Activated T-cell treated with anti-CD3 and anti-CD28 coated beads, Interleukin-2, amount 50 U/mL, for 24 hours (primary cell): ENCODE results near the gene CNGA1.
"Not testable (repeated sequence)": the region's sequence is repeated elsewhere in the genome, so short reads cannot be mapped to it uniquely, and the experiment has no call there.

Source experiments
- DNase-seq: peaks from one replicate; pipeline ENCODE4 v3.0.0-alpha.2; 2020
- H3K27ac Mint-ChIP-seq: 2 replicates; pipeline ENCODE4 v1.8.0; 2020; ENCODE audit warnings: mild to moderate bottlenecking, mixed read lengths
- H3K27me3 Mint-ChIP-seq: 2 replicates; pipeline ENCODE4 v1.8.0; 2020; ENCODE audit warnings: mixed read lengths
- H3K36me3 Mint-ChIP-seq: 2 replicates; pipeline ENCODE4 v1.8.0; 2020; ENCODE audit warnings: low read depth, mixed read lengths
- H3K4me1 Mint-ChIP-seq: 2 replicates; pipeline ENCODE4 v1.8.0; 2020; ENCODE audit warnings: low read depth, mixed read lengths
- H3K4me3 Mint-ChIP-seq: 2 replicates; pipeline ENCODE4 v1.8.0; 2020; ENCODE audit warnings: mild to moderate bottlenecking, moderate library complexity, mixed read lengths
- H3K9me3 Mint-ChIP-seq: 2 replicates; pipeline ENCODE4 v1.8.0; 2020; ENCODE audit warnings: mixed read lengths

Gene CNGA1

DNA sequence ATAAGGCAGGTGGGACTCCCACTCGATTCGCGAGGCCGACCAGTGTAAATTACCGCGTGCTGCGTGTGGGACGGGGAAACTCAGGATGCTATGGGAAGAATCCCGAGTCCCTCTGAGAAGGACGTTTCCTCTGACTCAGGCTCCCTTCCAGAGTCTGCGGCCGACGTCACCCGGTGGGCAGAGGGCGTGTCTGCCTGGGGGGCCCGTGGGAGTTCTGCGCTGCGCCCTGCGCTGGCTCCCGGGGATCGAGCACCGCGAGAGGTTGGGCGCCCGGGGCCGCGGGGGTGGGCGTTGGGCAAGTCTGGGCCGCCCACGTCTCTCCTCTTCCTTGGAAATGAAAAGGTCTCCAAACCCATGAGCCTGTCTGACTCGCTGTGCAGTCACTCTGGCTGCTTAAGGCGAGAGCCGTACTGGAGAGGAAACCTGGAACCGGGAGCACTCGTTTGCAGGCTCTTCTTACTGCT, 659 bp upstream of the CNGA1 start:
- DNase-seq, result peak; percentile 75
- H3K4me3 Mint-ChIP-seq, result peak overlapping the region; percentile 85

DNA sequence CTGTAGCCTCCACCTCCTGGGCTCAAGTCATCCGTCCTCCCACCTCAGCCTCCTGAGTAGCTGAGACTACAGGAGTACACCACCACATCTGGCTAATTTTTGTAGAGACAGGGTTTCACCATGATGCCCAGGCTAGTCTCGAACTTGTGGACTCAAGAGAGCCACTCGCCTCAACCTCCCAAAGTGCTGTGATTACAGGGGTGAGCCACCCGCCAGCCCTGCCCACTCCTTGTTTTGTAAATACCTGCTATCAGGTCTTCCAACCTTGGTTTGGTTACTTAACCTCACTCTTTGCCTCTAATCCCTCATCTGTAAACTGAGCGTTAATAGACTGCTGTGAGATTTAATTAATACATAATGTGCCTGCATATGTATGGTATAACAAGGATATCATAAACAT, 803 bp downstream of the CNGA1 start:
- Mint-ChIP-seq H3K36me3 (no peaks in the 10 kb centered on the region), H3K4me1 (peaks cover 42% of the 10 kb centered on the region), H3K27ac (no peak overlapping the region), H3K27me3 (peaks cover 24% of the 10 kb centered on the region), H3K4me3 (peak overlapping the region; percentile 85), H3K9me3 (no peaks in the 10 kb centered on the region)
- DNase-seq, result no peak

More for the DNA sequence above, 659 bp upstream of the CNGA1 start:
- H3K4me1 Mint-ChIP-seq, result peaks cover 52% of the 10 kb centered on the region
- peak overlapping the region; percentile 84 for H3K27ac Mint-ChIP-seq
- peaks cover 3% of the 10 kb centered on the region for H3K36me3 Mint-ChIP-seq
- H3K9me3 Mint-ChIP-seq, result peaks cover 2% of the 10 kb centered on the region
- peaks cover 16% of the 10 kb centered on the region for H3K27me3 Mint-ChIP-seq

DNA sequence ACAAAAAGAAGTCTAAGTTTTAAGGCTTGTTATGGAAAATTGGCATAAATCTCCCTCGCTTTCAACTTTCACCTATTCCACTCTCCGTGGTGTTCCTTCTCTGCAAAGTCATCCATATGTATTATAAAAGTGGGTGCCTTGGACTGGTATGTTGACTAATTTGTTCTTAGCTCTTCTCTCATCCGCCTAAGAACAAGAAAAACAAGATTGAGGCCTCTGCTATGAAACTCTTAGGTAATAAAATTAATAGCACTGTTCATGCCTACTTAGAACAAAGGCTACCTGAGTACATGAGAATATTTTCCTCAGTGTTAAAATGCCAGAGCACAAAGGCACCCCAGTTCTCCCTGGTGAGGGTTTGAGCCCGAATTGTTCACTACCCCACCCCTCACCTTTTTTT, 1.3 kb downstream of the CNGA1 start:
- H3K36me3 Mint-ChIP-seq, result no peaks in the 10 kb centered on the region
- H3K4me3 Mint-ChIP-seq, result no peak overlapping the region
- no peak for DNase-seq
- peaks cover 37% of the 10 kb centered on the region for H3K4me1 Mint-ChIP-seq
- no peaks in the 10 kb centered on the region for H3K9me3 Mint-ChIP-seq
- no peak overlapping the region for H3K27ac Mint-ChIP-seq
- H3K27me3 Mint-ChIP-seq, result peaks cover 26% of the 10 kb centered on the region

DNA sequence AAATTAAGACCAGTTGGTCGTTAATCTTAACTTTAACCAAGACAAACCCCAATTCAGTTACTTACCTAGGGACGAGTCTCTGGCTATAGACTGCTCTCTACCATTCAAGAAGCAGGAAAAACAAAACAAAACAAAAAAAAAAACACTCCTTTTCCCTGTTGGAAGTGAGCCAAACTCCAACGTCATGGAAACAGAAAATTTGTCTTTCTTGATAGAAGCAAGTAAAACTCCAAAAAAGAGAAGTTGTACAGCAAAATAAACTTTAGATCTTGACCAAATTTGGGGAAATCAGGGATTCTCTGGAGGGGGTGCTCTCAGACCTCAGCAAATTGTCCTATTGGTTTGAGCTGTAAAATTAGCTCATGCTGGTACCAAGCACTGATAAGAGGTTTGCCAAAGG, 3.7 kb downstream of the CNGA1 start:
- Mint-ChIP-seq H3K27ac (no peak overlapping the region), H3K4me1 (peaks cover 21% of the 10 kb centered on the region), H3K9me3 (no peaks in the 10 kb centered on the region), H3K36me3 (no peaks in the 10 kb centered on the region), H3K4me3 (no peak overlapping the region), H3K27me3 (peaks cover 26% of the 10 kb centered on the region)
- no peak for DNase-seq

DNA sequence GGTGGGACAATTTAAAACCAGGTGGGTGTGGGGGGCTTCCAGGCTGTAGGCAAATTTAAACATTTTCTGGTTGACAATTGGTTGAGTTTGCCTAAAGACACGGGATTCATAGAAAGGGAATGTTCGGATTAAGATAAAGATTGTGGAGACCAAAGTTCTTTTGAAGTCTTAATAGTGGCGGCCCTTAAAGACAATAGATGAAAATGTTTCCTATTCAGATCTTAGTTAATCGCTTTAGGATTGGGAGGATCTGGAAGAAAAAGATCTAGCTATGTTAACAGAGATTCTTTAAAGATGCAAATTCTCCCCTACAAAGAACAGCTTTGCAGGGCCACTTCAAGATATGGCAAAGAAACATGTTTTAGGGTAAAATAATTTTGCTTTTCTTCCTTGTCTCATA, 4.8 kb downstream of the CNGA1 start:
- Mint-ChIP-seq H3K9me3 (no peaks in the 10 kb centered on the region), H3K27me3 (peaks cover 23% of the 10 kb centered on the region), H3K27ac (no peak overlapping the region), H3K4me3 (no peak overlapping the region), H3K36me3 (peaks cover 2% of the 10 kb centered on the region), H3K4me1 (peaks cover 14% of the 10 kb centered on the region)
- DNase-seq, result no peak

DNA sequence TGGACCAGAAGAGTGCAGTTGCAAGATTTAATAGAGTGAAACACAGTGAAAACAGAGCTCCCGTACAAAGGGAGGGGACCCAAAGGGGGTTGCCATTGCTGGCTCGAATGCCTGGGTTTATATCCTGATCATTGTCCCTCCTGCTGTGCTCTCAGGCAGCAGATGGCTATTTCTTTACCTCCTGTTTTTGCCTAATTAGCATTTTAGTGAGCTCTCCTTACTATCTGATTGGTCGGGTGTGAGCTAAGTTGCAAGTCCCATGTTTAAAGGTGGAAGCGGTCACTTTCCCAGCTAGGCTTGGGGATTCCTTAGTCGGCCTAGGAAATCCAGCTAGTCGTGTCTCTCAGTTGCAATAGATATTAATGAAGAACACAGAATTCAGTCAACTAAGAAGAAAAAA, 5.6 kb downstream of the CNGA1 start:
- not testable (repeated sequence) for DNase-seq, H3K27ac Mint-ChIP-seq, H3K36me3 Mint-ChIP-seq, H3K9me3 Mint-ChIP-seq, H3K4me1 Mint-ChIP-seq, H3K4me3 Mint-ChIP-seq
- peaks cover 23% of the 10 kb centered on the region for H3K27me3 Mint-ChIP-seq

DNA sequence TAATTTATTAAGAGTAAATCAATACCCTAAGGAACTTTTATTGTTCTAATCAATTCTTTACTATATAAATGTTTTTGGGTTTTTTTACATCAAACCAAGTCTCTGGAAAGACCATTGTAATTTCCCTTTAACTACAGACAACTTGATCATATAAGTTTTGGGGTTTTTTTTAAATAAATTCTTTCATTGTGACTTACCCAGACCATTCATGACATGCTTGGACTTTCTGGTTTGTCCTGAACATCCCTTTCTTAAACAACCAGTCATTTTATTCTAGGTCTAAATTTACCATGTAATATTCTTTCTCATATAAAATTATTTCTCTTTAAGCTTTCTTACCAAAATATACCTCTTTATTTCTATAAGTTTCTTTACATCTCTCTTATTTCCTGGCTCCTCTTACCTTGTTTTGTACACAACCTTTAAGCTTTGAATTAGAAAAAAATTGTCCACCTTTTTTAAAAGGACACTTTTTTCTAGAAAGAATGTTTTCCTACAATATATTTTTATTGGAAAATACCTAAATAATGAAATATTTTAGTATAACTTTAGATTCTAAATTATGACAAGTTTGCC, 8.4 kb downstream of the CNGA1 start:
- Mint-ChIP-seq H3K4me3 (no peak overlapping the region), H3K9me3 (peaks cover 11% of the 10 kb centered on the region), H3K27ac (no peak overlapping the region), H3K27me3 (peaks cover 11% of the 10 kb centered on the region), H3K4me1 (peaks cover 2% of the 10 kb centered on the region), H3K36me3 (peaks cover 9% of the 10 kb centered on the region)
- DNase-seq, result no peak

DNA sequence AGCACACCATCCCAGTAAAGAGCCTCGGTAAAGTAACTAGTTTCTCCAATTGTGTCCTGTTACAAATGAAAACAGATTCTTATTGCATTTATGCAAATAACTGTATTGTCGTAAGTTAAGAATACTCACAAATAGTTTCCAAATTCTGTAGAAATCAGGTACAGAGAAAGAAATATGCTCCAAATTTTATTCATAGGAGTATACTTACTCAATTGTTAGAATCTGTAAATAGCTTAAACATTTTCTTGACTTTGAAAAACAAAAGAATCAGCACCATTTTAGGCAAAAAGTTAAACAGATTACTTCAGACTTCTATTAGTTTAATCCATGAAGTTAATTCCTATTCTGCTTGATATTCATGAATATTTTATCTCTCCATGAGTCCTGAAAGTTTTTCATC, 10.7 kb downstream of the CNGA1 start:
- Mint-ChIP-seq H3K36me3 (peaks cover 9% of the 10 kb centered on the region), H3K9me3 (peaks cover 11% of the 10 kb centered on the region), H3K4me3 (no peak overlapping the region), H3K27ac (no peak overlapping the region), H3K27me3 (peaks cover 3% of the 10 kb centered on the region), H3K4me1 (no peaks in the 10 kb centered on the region)
- DNase-seq, result no peak

DNA sequence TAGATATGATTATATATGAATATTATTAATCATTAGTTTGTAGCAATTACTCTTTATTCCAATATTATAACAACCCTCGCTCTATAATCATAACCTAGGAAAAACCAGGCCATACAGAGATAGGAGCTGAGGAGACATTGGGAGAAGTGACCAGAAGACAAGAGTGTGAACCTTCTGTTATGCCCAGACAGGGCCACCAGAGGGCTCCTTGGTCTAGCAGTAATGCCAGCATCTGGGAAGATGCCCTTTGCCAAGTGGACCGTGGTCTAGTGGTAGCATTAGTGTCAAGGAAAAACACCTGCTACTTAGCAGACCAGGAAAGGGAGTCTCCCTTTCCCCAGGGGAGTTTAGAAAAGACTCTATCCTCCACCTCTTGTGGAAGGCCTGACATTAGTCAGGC, 12.9 kb downstream of the CNGA1 start:
- peak; percentile 60 for DNase-seq
- H3K27me3 Mint-ChIP-seq, H3K27ac Mint-ChIP-seq, H3K36me3 Mint-ChIP-seq, H3K4me3 Mint-ChIP-seq, H3K4me1 Mint-ChIP-seq: not testable (repeated sequence)
- H3K9me3 Mint-ChIP-seq, result peaks cover 11% of the 10 kb centered on the region

DNA sequence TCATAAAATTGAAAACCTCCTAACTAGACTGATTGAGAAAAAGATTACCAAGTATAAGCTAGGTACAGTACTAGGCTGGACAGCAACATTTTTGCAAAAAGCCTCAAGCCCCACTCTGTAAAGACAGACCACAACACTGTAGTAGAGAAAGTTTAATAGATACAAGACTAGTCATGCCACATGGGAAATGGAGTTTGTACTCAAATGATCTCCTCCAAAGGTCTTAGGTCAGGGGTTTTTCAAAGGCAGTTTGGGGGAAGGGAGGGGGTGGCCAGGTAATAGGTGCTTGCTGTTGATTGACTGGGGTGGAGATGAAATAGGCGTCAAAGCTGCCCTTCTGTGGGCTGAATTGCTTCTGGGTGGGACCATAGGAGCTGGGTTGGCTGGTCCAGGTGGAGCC, 14.2 kb downstream of the CNGA1 start:
- no peak for DNase-seq
- Mint-ChIP-seq H3K4me3 (no peak overlapping the region), H3K27me3 (peaks cover 2% of the 10 kb centered on the region), H3K27ac (no peak overlapping the region), H3K9me3 (peaks cover 11% of the 10 kb centered on the region), H3K4me1 (no peaks in the 10 kb centered on the region), H3K36me3 (peaks cover 7% of the 10 kb centered on the region)

DNA sequence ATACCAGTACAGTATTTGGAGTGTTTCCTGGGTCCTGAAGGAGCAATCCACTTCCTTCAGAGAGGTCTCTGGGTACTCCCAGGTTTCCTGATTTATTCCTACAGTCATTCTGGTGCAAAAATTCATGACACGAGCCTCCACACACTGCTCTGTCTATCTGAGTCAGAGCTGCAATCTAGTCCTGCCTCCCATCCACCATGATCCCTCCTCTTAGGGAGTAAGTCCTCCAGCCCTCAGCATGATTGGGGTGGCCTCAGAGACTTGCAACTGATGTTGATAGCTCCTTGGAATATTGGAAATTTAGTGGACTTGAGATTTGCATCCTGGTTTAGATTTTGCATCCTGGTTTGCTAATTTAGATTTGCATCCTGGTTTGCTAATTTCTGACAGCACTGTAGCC, 20.5 kb downstream of the CNGA1 start:
- peaks cover 2% of the 10 kb centered on the region for H3K27me3 Mint-ChIP-seq
- no peak for DNase-seq
- no peak overlapping the region for H3K27ac Mint-ChIP-seq
- no peaks in the 10 kb centered on the region for H3K36me3 Mint-ChIP-seq
- H3K9me3 Mint-ChIP-seq, result peaks cover 13% of the 10 kb centered on the region
- H3K4me1 Mint-ChIP-seq, result peaks cover 8% of the 10 kb centered on the region
- H3K4me3 Mint-ChIP-seq, result no peak overlapping the region

DNA sequence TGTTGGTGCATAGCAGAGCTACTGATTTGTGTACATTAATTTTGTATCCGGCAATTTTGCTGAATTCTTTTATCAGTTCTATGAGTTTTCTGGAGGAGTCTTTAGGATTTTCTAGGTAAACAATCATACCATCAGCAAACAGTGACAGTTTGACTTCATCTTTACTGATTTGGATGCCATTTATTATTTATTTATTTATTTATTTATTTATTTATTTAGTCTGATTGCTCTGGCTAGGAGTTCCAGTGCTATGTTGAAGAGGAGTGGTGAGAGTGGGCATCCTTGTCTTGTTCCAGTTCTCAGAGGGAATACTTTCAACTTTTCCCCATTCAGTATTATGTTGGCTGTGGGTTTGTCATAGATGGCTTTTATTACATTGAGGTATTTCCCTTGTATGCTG, 24.0 kb downstream of the CNGA1 start:
- H3K9me3 Mint-ChIP-seq, result peaks cover 28% of the 10 kb centered on the region
- not testable (repeated sequence) for H3K27ac Mint-ChIP-seq, H3K4me1 Mint-ChIP-seq, H3K36me3 Mint-ChIP-seq, H3K4me3 Mint-ChIP-seq, DNase-seq, H3K27me3 Mint-ChIP-seq

DNA sequence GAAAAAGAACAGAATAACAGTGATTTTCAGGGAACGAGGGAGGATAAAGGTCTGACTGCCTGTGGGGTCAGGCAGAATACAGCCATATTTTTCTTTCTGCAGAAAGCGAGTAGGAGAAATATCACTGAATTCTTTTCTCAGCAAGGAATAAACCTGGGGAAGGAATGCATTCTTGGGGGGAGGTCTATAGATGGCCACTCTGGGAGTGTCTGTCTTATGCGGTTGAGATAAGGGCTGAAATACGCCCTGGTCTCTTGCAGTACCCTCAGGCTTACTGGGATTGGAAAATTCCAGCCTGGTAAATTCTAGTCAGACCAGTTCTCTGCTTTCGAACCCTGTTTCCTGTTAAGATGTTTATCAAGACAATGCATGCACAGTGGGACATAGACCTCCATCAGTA, 26.3 kb downstream of the CNGA1 start:
- DNase-seq, result no peak
- Mint-ChIP-seq H3K27ac (no peak overlapping the region), H3K27me3 (peaks cover 6% of the 10 kb centered on the region), H3K4me3 (no peak overlapping the region), H3K9me3 (peaks cover 28% of the 10 kb centered on the region), H3K36me3 (no peaks in the 10 kb centered on the region), H3K4me1 (peaks cover 8% of the 10 kb centered on the region)

DNA sequence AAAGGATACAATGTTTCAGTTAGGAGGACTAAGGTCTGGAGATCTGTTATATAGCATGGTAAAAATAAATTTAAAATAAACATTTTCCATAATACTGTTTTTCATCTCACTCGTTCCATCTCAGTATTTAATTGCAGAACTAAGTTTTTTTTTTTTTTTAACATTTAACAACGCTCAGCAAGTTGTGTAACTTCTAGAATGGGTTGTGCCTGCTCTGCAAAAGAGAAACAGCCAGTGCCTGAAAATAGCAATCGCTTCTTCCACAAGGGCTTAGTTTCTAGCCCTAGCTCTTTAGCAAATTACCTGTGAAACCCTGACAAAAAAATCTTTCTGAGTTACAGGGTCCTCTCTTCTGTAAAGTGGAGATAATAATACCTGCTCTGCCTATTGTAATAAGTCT, 41.9 kb downstream of the CNGA1 start:
- no peaks in the 10 kb centered on the region for H3K36me3 Mint-ChIP-seq
- peaks cover 5% of the 10 kb centered on the region for H3K27me3 Mint-ChIP-seq
- H3K4me3 Mint-ChIP-seq, result no peak overlapping the region
- no peak for DNase-seq
- H3K9me3 Mint-ChIP-seq, result no peaks in the 10 kb centered on the region
- no peak overlapping the region for H3K27ac Mint-ChIP-seq
- H3K4me1 Mint-ChIP-seq, result no peaks in the 10 kb centered on the region

DNA sequence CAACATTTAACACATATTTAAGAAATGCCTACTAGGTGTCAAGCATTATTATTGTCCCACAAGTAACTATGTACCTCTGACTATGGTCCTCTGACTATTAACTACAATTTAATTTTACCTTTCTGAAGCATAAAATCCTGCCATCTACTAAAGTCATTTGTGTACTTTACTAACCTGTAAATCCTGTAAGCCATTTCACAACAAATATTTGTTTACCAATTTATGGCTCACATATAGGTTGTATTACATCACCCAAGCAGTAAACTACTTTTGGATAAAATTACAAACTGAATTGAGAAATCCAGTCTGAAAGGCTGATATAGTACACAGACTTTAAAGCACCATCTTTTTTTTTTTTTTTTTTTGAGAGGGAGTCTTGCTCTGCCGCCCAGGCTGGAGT, 43.8 kb downstream of the CNGA1 start:
- no peak for DNase-seq
- Mint-ChIP-seq H3K4me3 (no peak overlapping the region), H3K27ac (no peak overlapping the region), H3K4me1 (no peaks in the 10 kb centered on the region), H3K27me3 (peaks cover 9% of the 10 kb centered on the region), H3K36me3 (no peaks in the 10 kb centered on the region), H3K9me3 (no peaks in the 10 kb centered on the region)

DNA sequence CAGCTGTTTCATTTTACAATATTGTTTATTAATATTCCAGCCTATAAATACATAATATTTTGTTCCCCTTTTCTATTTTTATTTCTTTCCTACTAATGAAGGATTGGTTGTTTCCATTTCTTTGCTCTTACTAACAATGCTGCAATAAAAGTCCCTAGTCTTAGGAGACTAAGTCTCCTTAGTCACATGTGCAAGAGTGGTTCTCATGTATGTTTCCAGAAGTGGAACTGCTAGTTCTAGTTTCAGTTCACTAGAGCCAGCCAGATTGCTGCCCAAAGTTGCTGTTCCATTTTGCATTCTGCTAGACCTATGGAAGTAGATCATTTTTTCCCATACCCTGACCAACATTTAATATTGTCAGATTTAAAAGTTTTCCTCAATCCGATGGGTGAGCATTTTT, 44.3 kb downstream of the CNGA1 start:
- no peak overlapping the region for H3K4me3 Mint-ChIP-seq

More for the DNA sequence above, 44.3 kb downstream of the CNGA1 start:
- no peak overlapping the region for H3K27ac Mint-ChIP-seq
- peaks cover 9% of the 10 kb centered on the region for H3K27me3 Mint-ChIP-seq
- H3K4me1 Mint-ChIP-seq, result no peaks in the 10 kb centered on the region
- no peaks in the 10 kb centered on the region for H3K36me3 Mint-ChIP-seq
- DNase-seq, result no peak
- H3K9me3 Mint-ChIP-seq, result no peaks in the 10 kb centered on the region
